Measurements from ENCODE around the gene MTO1.
"Not testable (repeated sequence)": the region's sequence is repeated elsewhere in the genome, so short reads cannot be mapped to it uniquely, and the experiment has no call there.

MTO1 gene

GRCh38 chr6:73461537-73462350, at the start of gene MTO1:
TSS of gene MTO1 (plus strand) at chr6:73461737. CDS start at chr6:73461855, 118 bp downstream.
- DNase-seq, result peak in 1 of 2 experiments; percentile 60

GRCh38 chr6:73413102-73413501, 48.4 kb upstream of the MTO1 start:
- no peak for DNase-seq

- DNase-seq, result no peak
Measured at GRCh38 chr6:73418081-73418741, 43.3 kb upstream of the MTO1 start.

- no peak for DNase-seq
Measured at GRCh38 chr6:73421534-73421933, 40.0 kb upstream of the MTO1 start.

GRCh38 chr6:73435236-73435635, 26.3 kb upstream of the MTO1 start:
- DNase-seq, result no peak

- DNase-seq, result no peak
Measured at GRCh38 chr6:73443555-73443954, 18.0 kb upstream of the MTO1 start.

GRCh38 chr6:73451223-73452106, 10.1 kb upstream of the MTO1 start:
- no peak for DNase-seq

- no peak for DNase-seq
Measured at GRCh38 chr6:73452107-73452461, 9.5 kb upstream of the MTO1 start, which contains the start of gene CGAS. TSS of gene CGAS (minus strand) at chr6:73452297. CDS start at chr6:73452181, 116 bp downstream.

GRCh38 chr6:73455865-73456629, 5.5 kb upstream of the MTO1 start:
- DNase-seq, result no peak

GRCh38 chr6:73459474-73459873, 2.1 kb upstream of the MTO1 start:
- DNase-seq, result not testable (repeated sequence)

GRCh38 chr6:73460056-73460455, 1.5 kb upstream of the MTO1 start:
- DNase-seq, result no peak

GRCh38 chr6:73471686-73472290, 10.3 kb downstream of the MTO1 start:
- no peak for DNase-seq

GRCh38 chr6:73476723-73477122, 15.2 kb downstream of the MTO1 start:
- no peak for DNase-seq

GRCh38 chr6:73477407-73477806, 15.9 kb downstream of the MTO1 start:
- no peak for DNase-seq

GRCh38 chr6:73481969-73482368, 20.4 kb downstream of the MTO1 start:
- DNase-seq, result no peak

GRCh38 chr6:73484438-73484837, 22.9 kb downstream of the MTO1 start:
- no peak for DNase-seq

- no peak for DNase-seq
Measured at GRCh38 chr6:73487473-73487872, 25.9 kb downstream of the MTO1 start.

- no peak for DNase-seq
Measured at GRCh38 chr6:73491377-73491776, 29.8 kb downstream of the MTO1 start.

GRCh38 chr6:73497915-73498314, 36.4 kb downstream of the MTO1 start:
- no peak for DNase-seq

- DNase-seq, result no peak
Measured at GRCh38 chr6:73503027-73503772, 41.7 kb downstream of the MTO1 start.

- no peak for DNase-seq
Measured at GRCh38 chr6:73504160-73504559, 42.6 kb downstream of the MTO1 start.

All from cerebellar nuclear complex (tissue), 1 donor.